ELF-1 (cell line): ENCODE measurements around the gene AFM.

Source experiments
- DNase-seq: peaks from one replicate; pipeline ENCODE4 v3.0.0-alpha.2; 2016; ENCODE audit warnings: low read depth, low spot score

AFM gene

DNA sequence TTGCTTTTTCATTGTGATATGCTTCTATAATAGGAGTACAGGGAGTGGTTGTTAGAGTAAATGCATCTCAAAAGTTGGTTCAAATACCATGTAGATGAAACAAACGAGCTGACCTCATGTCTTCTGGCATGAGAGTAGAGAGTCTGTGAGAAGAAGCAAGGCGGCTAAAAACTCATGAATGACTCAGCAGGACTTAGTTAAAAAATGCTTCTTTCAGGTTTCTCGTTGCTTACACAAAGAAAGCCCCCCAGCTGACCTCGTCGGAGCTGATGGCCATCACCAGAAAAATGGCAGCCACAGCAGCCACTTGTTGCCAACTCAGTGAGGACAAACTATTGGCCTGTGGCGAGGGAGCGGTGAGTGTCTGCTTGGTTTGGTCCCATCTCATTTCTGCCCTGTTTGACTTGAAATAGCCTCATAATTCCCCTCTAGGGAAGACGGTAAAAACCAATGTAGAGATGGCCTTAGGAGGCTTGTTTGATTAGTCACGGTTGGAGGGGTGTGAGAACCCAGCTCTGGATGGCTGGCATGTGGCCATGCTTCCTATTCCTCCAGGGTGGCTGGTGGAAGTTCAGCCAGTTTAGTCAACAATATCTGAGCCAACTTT, 31.0 kb upstream of the AFM start:
- DNase-seq, result peak; percentile 70

- DNase-seq, result no peak
These were observed 30.1 kb upstream of the AFM start for GRCh38 chr4:73451404-73451803.

- DNase-seq, result no peak
These were observed 29.4 kb upstream of the AFM start for GRCh38 chr4:73451981-73452747.

GRCh38 chr4:73452953-73453700, 28.4 kb upstream of the AFM start:
- peak; percentile 78 for DNase-seq

DNA sequence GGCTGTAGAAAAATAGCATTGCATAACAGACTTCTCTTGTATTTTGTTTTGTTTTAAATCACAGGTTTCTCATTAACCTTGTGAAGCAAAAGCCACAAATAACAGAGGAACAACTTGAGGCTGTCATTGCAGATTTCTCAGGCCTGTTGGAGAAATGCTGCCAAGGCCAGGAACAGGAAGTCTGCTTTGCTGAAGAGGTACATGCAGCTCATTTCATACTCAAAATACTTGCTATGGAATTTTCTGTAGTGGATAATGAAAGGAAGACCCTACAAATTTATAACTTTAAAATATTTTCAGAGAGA, 27.9 kb upstream of the AFM start:
- no peak for DNase-seq

DNA sequence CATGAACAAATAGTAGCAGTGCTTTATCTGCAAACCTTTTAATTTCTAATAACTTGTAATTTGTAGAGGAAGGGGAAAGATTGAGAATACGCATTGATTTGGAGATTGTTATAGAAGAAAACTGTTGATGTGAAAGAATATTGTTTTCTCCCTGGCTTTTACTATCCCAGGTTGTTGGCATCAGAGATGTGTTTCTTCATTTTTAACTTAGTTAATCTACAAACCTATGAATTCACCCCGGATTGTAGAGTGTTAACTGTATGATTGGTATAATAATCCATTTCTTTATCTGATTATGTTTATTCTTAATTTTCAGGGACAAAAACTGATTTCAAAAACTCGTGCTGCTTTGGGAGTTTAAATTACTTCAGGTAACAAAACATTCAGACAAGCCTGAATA, 26.6 kb upstream of the AFM start:
- DNase-seq, result no peak

- no peak for DNase-seq
These were observed 25.1 kb upstream of the AFM start for GRCh38 chr4:73456177-73457022.

GRCh38 chr4:73458184-73459047, 23.1 kb upstream of the AFM start:
- no peak for DNase-seq

GRCh38 chr4:73459048-73459421, 22.5 kb upstream of the AFM start:
- DNase-seq, result no peak

DNA sequence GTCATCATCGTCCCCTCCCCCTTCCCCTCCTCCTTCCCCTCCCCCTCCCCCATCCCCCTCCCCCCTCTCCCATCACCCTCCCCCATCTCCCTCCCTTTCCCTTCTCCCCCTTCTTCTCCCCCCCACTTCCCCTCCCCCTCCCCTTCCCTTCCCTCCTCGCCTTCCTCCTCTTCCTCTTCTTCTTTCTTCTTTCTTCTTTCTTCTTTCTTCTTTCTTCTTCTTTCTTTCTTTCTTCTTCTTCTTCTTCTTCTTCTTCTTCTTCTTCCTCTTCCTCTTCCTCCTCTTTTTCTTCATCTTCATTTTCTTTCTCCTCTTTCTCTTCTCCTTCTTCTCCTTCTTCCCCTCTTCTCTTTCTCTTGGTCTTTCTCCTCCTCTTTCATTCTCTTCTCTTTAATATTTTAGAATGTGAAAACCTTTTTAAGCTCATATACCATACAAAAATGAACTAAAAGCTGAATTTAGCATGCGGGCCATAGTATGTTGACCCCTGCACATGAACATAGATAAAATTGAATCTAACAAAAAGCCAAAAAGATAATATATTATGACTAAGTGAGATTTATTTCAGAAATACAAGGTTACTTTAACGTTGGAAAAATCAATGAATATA, 20.5 kb upstream of the AFM start:
- DNase-seq, result no peak

GRCh38 chr4:73468170-73468569, 13.4 kb upstream of the AFM start:
- DNase-seq, result no peak

DNA sequence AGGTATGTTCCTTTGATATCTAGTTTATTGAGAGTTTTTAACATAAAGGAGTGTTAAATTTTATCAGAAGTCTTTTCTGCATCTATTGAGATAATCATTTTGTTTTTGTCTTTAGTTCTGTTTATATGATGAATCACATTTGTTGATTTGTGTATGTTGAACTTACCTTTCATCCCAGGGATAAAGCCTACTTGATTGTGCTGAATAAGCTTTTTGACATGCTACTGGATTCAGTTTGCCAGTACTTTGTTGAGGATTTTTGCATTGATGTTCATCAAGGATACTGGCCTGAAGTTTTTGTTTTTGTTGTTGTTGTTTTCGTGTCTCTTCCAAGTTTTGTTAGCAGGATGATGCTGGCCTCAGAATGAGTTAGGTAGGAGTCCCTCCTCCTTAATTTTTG, 10.8 kb upstream of the AFM start:
- DNase-seq, result no peak

GRCh38 chr4:73477176-73477575, 4.4 kb upstream of the AFM start:
- DNase-seq, result no peak

DNA sequence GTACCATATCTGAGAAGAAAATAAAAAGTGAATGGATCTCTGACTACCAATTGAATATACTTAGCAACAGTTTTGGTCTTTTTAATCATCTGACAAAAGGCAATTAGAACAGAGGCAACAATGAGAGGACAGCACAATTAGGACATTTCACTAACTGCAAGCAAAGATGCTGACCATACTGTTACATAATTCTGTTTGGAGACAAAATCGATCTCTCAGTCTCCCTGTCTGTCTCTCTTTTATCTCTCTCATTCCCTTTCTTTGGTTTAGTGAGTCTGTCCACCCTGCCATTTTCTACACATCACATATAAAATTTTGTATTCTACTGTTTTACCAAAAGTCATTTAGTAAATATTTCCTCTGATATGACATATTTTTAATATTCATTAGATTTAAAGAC, 2.2 kb upstream of the AFM start:
- DNase-seq, result no peak

DNA sequence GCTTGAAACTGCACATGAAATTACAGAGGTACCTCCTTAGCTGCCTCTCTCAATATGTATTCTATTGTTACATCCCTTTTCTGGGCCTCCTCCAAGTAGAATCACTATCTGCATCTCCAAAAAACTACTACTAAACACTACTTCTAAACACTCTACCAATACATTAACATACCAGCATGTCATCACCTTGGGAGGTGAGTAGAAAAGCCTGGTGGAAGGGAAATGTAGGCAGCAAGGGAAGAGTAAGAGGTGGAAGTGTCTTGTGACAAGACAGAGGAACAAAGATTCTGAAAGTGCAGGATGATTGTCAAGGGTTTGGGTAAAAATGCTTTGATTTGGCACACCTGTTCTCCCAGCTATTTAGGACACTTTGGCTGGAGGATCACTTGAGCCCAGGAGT, 3.5 kb downstream of the AFM start:
- no peak for DNase-seq

DNA sequence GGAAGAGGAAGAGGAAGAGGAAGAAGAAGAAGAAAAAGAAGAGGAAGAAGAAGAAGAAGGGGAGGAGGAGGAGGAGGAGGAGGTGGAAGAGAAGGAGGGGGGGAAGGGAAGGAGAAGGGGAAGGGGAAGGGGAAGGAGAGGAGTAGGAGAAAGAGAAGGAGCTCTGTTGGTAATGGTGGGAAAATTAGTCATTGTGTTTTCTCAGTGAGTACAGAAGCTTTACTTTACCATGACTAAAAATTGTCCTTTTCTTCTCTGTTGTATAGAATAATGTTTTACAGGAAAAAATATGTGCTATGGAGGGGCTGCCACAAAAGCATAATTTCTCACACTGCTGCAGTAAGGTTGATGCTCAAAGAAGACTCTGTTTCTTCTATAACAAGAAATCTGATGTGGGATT, 4.1 kb downstream of the AFM start:
- DNase-seq, result no peak

DNA sequence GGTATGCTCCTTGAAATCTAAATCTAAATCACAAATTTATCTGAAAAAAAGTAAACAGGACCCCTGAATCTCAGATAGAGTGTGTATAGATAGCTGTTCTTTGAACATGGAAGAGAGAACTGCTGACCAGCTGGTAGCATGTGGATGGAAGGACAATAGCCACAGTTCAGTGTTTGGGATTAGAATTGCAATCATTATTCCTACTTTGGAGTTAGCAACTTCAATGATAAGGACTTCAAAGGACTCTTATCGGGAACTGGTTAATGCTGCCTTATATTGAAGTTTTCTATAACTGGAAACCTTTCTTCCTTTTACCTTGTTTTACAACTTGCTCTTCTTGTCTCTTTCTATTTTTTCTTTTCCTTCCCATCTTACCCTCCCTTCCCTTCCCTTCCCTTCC, 5.0 kb downstream of the AFM start:
- no peak for DNase-seq

DNA sequence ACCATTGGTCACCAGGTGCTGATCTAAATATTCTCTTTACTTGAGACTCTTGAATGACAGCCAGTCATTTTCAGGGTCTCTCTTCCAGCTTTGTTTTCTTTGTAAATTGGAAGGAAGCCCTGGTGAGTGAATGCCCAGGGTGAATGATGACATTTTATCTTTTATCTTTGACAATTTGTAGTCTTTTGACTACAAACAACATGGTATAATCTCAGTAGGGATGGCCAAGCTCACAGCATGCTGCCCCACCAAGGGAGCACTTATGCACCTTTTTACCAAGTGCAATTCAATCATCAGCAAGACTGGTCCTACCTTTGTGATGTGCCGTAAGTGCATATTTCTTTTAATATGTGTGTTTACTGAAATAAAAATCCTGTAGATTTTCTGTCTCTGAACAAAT, 5.7 kb downstream of the AFM start:
- DNase-seq, result no peak

DNA sequence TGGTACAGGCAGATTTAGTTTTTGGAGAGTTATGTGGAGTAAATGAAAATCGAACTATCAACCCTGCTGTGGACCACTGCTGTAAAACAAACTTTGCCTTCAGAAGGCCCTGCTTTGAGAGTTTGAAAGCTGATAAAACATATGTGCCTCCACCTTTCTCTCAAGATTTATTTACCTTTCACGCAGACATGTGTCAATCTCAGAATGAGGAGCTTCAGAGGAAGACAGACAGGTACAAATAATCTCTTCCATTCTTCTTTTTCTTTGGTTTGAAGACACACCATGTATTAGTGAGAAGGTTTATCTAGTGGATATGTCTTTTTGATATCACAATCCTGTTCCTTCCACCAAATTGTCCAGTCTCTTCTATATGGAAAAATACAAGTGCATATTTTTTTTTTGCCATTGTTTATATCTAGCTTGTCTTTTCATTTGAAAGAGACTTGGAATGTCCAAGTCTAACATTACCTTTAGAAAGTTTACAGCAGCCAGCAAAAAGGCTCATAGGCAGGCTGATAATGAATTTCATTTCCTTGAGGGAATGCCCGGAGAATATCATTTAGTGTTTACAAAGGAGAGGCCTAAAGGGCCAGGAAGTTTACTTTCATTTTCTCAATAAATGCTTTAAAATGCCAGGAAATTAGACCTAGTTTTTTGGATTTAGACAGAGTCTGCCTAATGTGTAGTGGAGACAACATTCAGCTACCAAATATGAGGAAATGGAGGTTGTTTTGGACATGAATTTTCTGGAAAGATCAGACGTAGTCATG, 18.6 kb downstream of the AFM start:
- no peak for DNase-seq

GRCh38 chr4:73501664-73502265, 20.2 kb downstream of the AFM start:
- DNase-seq, result no peak
